A673 (cell line): ENCODE measurements around the gene TMEM217. TPM values are rescaled to one million over a fixed set of nuclear protein-coding genes. Genes with fewer than 3 reads are reported as not detected.

ENCODE experiments used
- BruUV-seq: library from RNA; stranded (reverse); fragments of 400-500 nt; replicated peaks from 2 replicates; lab custom pipeline; 2021; lab: Mats Ljungman, UMichigan
- CTCF ChIA-PET: fragments of 300-600 bp; sonication (Branson Sonifier 250); formaldehyde crosslinking; loops from one replicate; lab custom pipeline; 2022; ENCODE audit warnings: antibody characterized with exemption; lab: Charles Lee
- POLR2A ChIA-PET: fragments of 300-600 bp; sonication (Branson Sonifier 250); formaldehyde crosslinking; loops from one replicate; lab custom pipeline; 2022; ENCODE audit warnings: antibody characterized with exemption; ENCODE audit not compliant: low non-redundant PET; lab: Charles Lee
- DNase-seq: peaks from one replicate; pipeline ENCODE4 v3.0.0-alpha.2; 2015; ENCODE audit warnings: low spot score
- H3K27ac ChIP-seq: fragments of 200-600 bp; sonication (generic); 2 replicates; pipeline ENCODE4 v1.5.1; 2016; ENCODE audit warnings: mixed run types, low read depth, mild to moderate bottlenecking, mixed read lengths, antibody characterized with exemption, low read length; ENCODE audit not compliant: poor library complexity, severe bottlenecking
- H3K27me3 ChIP-seq: fragments of 200-600 bp; sonication (generic); replicated peaks from 2 replicates; pipeline ENCODE4 v1.6.1; 2017; ENCODE audit warnings: mixed run types, low read depth, mild to moderate bottlenecking, mixed read lengths, antibody characterized with exemption, low read length; ENCODE audit not compliant: insufficient read depth, poor library complexity
- H3K36me3 ChIP-seq: fragments of 200-600 bp; sonication (generic); 2 replicates; pipeline ENCODE4 v1.6.1; 2016; ENCODE audit warnings: mixed run types, mild to moderate bottlenecking, mixed read lengths, antibody characterized with exemption, low read length; ENCODE audit not compliant: insufficient read depth, poor library complexity, severe bottlenecking
- H3K4me1 ChIP-seq: fragments of 200-600 bp; sonication (generic); 2 replicates; pipeline ENCODE4 v1.6.1; 2017; ENCODE audit warnings: mixed run types, mild to moderate bottlenecking, mixed read lengths, antibody characterized with exemption, low read length; ENCODE audit not compliant: insufficient read depth, poor library complexity, severe bottlenecking
- H3K4me3 ChIP-seq: fragments of 200-600 bp; sonication (generic); 2 replicates; pipeline ENCODE4 v1.5.1; 2016; ENCODE audit warnings: low read depth, mixed run types, mild to moderate bottlenecking, mixed read lengths, low read length; ENCODE audit not compliant: poor library complexity, severe bottlenecking
- H3K9me3 ChIP-seq: fragments of 200-600 bp; sonication (generic); 2 replicates; pipeline ENCODE4 v1.6.1; 2016; ENCODE audit warnings: mixed run types, low read depth, mild to moderate bottlenecking, mixed read lengths, antibody characterized with exemption, low read length; ENCODE audit not compliant: poor library complexity, severe bottlenecking
- EZH2 ChIP-seq: fragments of 200-600 bp; sonication (generic); IDR thresholded peaks from 2 replicates; pipeline ENCODE4 v1.6.1; 2017; ENCODE audit warnings: borderline replicate concordance, low read depth, mild to moderate bottlenecking, mixed read lengths, antibody characterized with exemption, low read length; ENCODE audit not compliant: poor library complexity, severe bottlenecking
- intact Hi-C: fragments of 100-400 bp; cut with micrococcal nuclease; formaldehyde crosslinking; loops from one replicate; pipeline ENCODE4 v1.10.0; 2022; ENCODE audit not compliant: unreplicated experiment
- total RNA-seq: library from RNA; stranded (reverse); gene quantifications from 2 replicates; pipeline ENCODE4 v1.2.3, GENCODE V29; 2021
- TF ChIP-seq, protein P1 (sequence below): fragments of 300-800, 200-600 bp; sonication (generic); conservative IDR thresholded peaks from 2 replicates; pipeline ENCODE4 v1.5.1; 2017; ENCODE audit warnings: low read depth, mild to moderate bottlenecking, antibody characterized with exemption, low read length, moderate library complexity, mixed read lengths

The TMEM217 gene
- total RNA-seq, 1 experiment from 2014 or later: 0.37 TPM

- no peak for TF ChIP-seq EZH2
- TF ChIP-seq, protein P1, sequence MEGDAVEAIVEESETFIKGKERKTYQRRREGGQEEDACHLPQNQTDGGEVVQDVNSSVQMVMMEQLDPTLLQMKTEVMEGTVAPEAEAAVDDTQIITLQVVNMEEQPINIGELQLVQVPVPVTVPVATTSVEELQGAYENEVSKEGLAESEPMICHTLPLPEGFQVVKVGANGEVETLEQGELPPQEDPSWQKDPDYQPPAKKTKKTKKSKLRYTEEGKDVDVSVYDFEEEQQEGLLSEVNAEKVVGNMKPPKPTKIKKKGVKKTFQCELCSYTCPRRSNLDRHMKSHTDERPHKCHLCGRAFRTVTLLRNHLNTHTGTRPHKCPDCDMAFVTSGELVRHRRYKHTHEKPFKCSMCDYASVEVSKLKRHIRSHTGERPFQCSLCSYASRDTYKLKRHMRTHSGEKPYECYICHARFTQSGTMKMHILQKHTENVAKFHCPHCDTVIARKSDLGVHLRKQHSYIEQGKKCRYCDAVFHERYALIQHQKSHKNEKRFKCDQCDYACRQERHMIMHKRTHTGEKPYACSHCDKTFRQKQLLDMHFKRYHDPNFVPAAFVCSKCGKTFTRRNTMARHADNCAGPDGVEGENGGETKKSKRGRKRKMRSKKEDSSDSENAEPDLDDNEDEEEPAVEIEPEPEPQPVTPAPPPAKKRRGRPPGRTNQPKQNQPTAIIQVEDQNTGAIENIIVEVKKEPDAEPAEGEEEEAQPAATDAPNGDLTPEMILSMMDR: no peak
- intact Hi-C loops: no loop called here
- no TSS peak for BruUV-seq
- CTCF ChIA-PET: no interaction called here
- peaks cover 20% of the 10 kb centered on the region for H3K4me1 ChIP-seq
- H3K27me3 ChIP-seq: no peaks in the 10 kb centered on the region
- H3K27ac ChIP-seq: peak overlapping the region; percentile 62
- POLR2A ChIA-PET: no interaction called here
- H3K9me3 ChIP-seq: no peaks in the 10 kb centered on the region
- H3K36me3 ChIP-seq: no peaks in the 10 kb centered on the region
- no peak overlapping the region for H3K4me3 ChIP-seq
- DNase-seq: no peak
Observed at GRCh38 chr6:37265001-37265400, 7.1 kb upstream of the TMEM217 start.

- ChIA-PET CTCF (no interaction called here), POLR2A (no interaction called here)
- no peak for TF ChIP-seq EZH2
- TF ChIP-seq, protein P1: no peak
- DNase-seq: no peak
- Histone ChIP-seq H3K36me3 (no peaks in the 10 kb centered on the region), H3K4me3 (no peak overlapping the region), H3K4me1 (peaks cover 35% of the 10 kb centered on the region), H3K9me3 (no peaks in the 10 kb centered on the region), H3K27me3 (no peaks in the 10 kb centered on the region), H3K27ac (no peak overlapping the region)
- intact Hi-C loops: no loop called here
- no TSS peak for BruUV-seq
Observed at GRCh38 chr6:37262446-37263026, 4.6 kb upstream of the TMEM217 start.

DNA sequence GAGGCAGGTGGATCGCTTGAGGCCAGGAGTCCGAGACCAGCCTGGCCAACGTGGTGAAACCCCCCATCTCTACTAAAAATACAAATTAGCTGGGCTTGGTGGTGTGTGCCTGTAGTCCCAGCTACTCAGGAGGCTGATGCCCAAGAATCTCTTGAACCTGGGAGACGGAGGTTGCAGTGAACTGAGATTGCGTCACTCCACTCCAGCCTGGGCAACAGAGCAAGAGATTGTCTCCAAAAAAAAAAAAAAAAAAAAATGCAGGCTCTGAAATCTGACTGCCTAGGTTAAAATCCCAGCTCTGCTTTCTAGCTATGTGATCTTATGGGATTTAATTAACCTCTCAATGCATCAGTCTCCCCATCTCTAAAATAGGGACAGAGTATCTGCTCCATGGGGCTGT lies 3.3 kb upstream of the TMEM217 start:
- intact Hi-C loops: no loop called here
- no peak for DNase-seq
- Histone ChIP-seq H3K9me3 (no peaks in the 10 kb centered on the region), H3K36me3 (no peaks in the 10 kb centered on the region), H3K27me3 (no peaks in the 10 kb centered on the region), H3K4me1 (peaks cover 34% of the 10 kb centered on the region), H3K27ac (no peak overlapping the region), H3K4me3 (no peak overlapping the region)
- ChIA-PET CTCF (no interaction called here), POLR2A (no interaction called here)
- BruUV-seq: no TSS peak
- TF ChIP-seq, protein P1: no peak
- TF ChIP-seq EZH2: no peak
